Nephron (organoid): ENCODE measurements around the gene COBLL1.

Experiments used
- H3K27ac Mint-ChIP-seq, 3 experiments: 2 replicates each; pipeline ENCODE4 v1.8.0; 2020; ENCODE audit warnings: mixed read lengths in 3 of 3, mild to moderate bottlenecking in 2 of 3, moderate library complexity in 1 of 3
- H3K27me3 Mint-ChIP-seq: 2 replicates; pipeline ENCODE4 v1.8.0; 2021; ENCODE audit warnings: low read depth, mild to moderate bottlenecking, moderate library complexity, mixed read lengths
- H3K36me3 Mint-ChIP-seq: 2 replicates; pipeline ENCODE4 v1.8.0; 2020; ENCODE audit warnings: low read depth, mixed read lengths
- H3K4me1 Mint-ChIP-seq: 2 replicates; pipeline ENCODE4 v1.8.0; 2020; ENCODE audit warnings: mixed read lengths
- H3K4me3 Mint-ChIP-seq, 3 experiments: 2 replicates each; pipeline ENCODE4 v1.8.0; 2020; ENCODE audit warnings: mild to moderate bottlenecking in 3 of 3, mixed read lengths in 3 of 3, moderate library complexity in 2 of 3
- H3K9me3 Mint-ChIP-seq: 2 replicates; pipeline ENCODE4 v1.8.0; 2020; ENCODE audit warnings: mixed read lengths
- CTCF ChIP-seq, 3 experiments: fragments of 200-600 bp; sonication (generic); IDR thresholded peaks; one replicate each; pipeline ENCODE4 v1.5.0; 2021; ENCODE audit warnings: antibody characterized with exemption in 3 of 3; ENCODE audit not compliant: unreplicated experiment in 3 of 3

Gene COBLL1

GRCh38 chr2:164836907-164837306 lies 4.7 kb downstream of the COBLL1 start:
- peak overlapping the region in 2 of 3 experiments; percentile 26 to 39 for H3K4me3 Mint-ChIP-seq
- no peak for TF ChIP-seq CTCF (IDR thresholded peaks at IDR 0.05; ENCODE audit: unreplicated experiment in 3 of 3)
- peaks cover 8% of the 10 kb centered on the region for H3K4me1 Mint-ChIP-seq
- no peak overlapping the region for H3K27ac Mint-ChIP-seq
- H3K9me3 Mint-ChIP-seq = no peaks in the 10 kb centered on the region
- peaks cover 39% of the 10 kb centered on the region for H3K27me3 Mint-ChIP-seq
- H3K36me3 Mint-ChIP-seq = no peaks in the 10 kb centered on the region

- Mint-ChIP-seq H3K27me3 (peaks cover 33% of the 10 kb centered on the region), H3K36me3 (no peaks in the 10 kb centered on the region), H3K27ac (no peak overlapping the region), H3K4me3 (no peak overlapping the region), H3K4me1 (peaks cover 3% of the 10 kb centered on the region), H3K9me3 (no peaks in the 10 kb centered on the region)
- TF ChIP-seq CTCF (IDR thresholded peaks at IDR 0.05; ENCODE audit: unreplicated experiment in 3 of 3) = no peak
Observed at GRCh38 chr2:164835302-164835701, 6.3 kb downstream of the COBLL1 start.

- H3K27ac Mint-ChIP-seq = no peak overlapping the region
- H3K4me1 Mint-ChIP-seq = no peaks in the 10 kb centered on the region
- H3K9me3 Mint-ChIP-seq = no peaks in the 10 kb centered on the region
- no peak overlapping the region for H3K4me3 Mint-ChIP-seq
- peaks cover 4% of the 10 kb centered on the region for H3K27me3 Mint-ChIP-seq
- TF ChIP-seq CTCF (IDR thresholded peaks at IDR 0.05; ENCODE audit: unreplicated experiment in 3 of 3) = no peak
- no peaks in the 10 kb centered on the region for H3K36me3 Mint-ChIP-seq
Observed at GRCh38 chr2:164831887-164832286, 9.7 kb downstream of the COBLL1 start.

GRCh38 chr2:164831180-164831579 lies 10.4 kb downstream of the COBLL1 start:
- H3K36me3 Mint-ChIP-seq = no peaks in the 10 kb centered on the region
- H3K9me3 Mint-ChIP-seq = no peaks in the 10 kb centered on the region
- TF ChIP-seq CTCF (IDR thresholded peaks at IDR 0.05; ENCODE audit: unreplicated experiment in 3 of 3) = no peak
- H3K4me3 Mint-ChIP-seq = no peak overlapping the region
- H3K27me3 Mint-ChIP-seq = no peaks in the 10 kb centered on the region
- H3K4me1 Mint-ChIP-seq = no peaks in the 10 kb centered on the region
- no peak overlapping the region for H3K27ac Mint-ChIP-seq

GRCh38 chr2:164826293-164827243 lies 15.1 kb downstream of the COBLL1 start:
- H3K36me3 Mint-ChIP-seq = no peaks in the 10 kb centered on the region
- no peak overlapping the region for H3K27ac Mint-ChIP-seq
- H3K9me3 Mint-ChIP-seq = no peaks in the 10 kb centered on the region
- no peak for TF ChIP-seq CTCF (IDR thresholded peaks at IDR 0.05; ENCODE audit: unreplicated experiment in 3 of 3)
- no peak overlapping the region for H3K4me3 Mint-ChIP-seq
- no peaks in the 10 kb centered on the region for H3K4me1 Mint-ChIP-seq
- H3K27me3 Mint-ChIP-seq = no peaks in the 10 kb centered on the region

GRCh38 chr2:164824872-164825271 lies 16.8 kb downstream of the COBLL1 start:
- Mint-ChIP-seq H3K27me3 (no peaks in the 10 kb centered on the region), H3K36me3 (no peaks in the 10 kb centered on the region), H3K9me3 (no peaks in the 10 kb centered on the region), H3K27ac (no peak overlapping the region), H3K4me3 (no peak overlapping the region), H3K4me1 (no peaks in the 10 kb centered on the region)
- no peak for TF ChIP-seq CTCF (IDR thresholded peaks at IDR 0.05; ENCODE audit: unreplicated experiment in 3 of 3)
